Measurements from ENCODE around the gene DEF6.

The DEF6 gene

DNA sequence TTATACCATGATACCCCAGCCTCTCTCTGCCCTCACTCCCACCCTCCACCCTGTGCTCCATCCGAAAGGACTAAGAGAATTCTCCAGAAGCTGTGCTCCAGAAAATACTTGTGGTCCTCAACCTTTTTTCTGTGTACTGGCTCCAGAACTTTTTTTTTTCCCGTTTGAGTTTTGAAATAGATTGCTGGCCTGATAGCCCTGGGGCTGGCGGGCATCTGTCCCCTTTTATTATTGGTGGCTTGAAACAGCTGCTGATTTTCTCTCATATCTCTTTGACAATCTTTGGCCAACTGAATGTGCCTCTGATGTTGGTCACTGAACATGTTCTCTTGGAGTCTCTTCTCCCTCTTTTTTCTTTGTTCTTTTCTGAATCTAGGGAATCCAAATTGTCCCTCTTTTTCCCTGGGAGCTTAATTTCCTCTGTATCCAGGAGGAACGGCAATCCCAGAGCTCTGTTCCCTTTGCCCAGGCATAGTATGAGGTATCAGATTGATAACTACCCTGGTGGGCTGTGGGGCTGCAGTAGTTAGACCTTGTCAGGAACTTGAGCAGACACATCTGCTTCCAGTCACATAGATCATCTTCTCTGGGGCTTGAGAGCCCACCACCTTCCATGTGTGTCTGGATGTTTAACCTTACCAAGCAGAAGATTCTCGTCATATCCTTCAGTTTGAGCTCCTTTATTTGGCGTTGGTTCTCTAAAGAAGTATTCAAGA lies 46.4 kb downstream of the DEF6 start:
- ATAC-seq, result no peak

GRCh38 chr6:35351422-35351821 lies 53.8 kb downstream of the DEF6 start:
- DNase-seq (no peak), ATAC-seq (no peak)

More for the DNA sequence above, 46.4 kb downstream of the DEF6 start:
- no peak for DNase-seq

DNA sequence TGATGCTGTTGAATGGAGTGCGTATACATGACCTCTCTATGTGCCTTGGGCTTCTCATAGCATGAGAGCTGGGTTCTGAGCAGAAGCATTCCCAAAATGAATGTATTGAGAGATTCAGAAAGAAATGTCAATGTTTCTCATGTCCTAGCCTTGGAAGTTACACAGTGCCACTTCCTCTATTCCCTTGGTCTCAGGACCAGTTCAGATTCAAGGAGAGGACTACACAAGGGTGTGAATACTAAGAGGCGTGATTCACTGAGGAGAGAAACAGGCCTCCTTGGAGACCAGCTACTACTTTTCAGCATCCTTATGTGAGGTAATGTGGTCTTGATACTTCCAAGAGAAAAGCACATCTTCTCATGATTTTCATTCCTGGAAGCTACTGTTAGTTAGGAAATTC lies 55.1 kb downstream of the DEF6 start:
- ATAC-seq, result no peak

GRCh38 chr6:35354361-35355135 lies 56.9 kb downstream of the DEF6 start:
- DNase-seq, result no peak

More for the DNA sequence above, 55.1 kb downstream of the DEF6 start:
- no peak for DNase-seq

GRCh38 chr6:35356391-35356790 lies 58.8 kb downstream of the DEF6 start:
- no peak for DNase-seq

More at GRCh38 chr6:35354361-35355135, 56.9 kb downstream of the DEF6 start:
- ATAC-seq, result no peak

GRCh38 chr6:35357677-35358076 lies 60.1 kb downstream of the DEF6 start:
- ATAC-seq (no peak), DNase-seq (no peak)

More at GRCh38 chr6:35356391-35356790, 58.8 kb downstream of the DEF6 start:
- ATAC-seq, result no peak

- ATAC-seq, result no peak
- no peak for DNase-seq
Observed at GRCh38 chr6:35358086-35358485, 60.5 kb downstream of the DEF6 start.

DNA sequence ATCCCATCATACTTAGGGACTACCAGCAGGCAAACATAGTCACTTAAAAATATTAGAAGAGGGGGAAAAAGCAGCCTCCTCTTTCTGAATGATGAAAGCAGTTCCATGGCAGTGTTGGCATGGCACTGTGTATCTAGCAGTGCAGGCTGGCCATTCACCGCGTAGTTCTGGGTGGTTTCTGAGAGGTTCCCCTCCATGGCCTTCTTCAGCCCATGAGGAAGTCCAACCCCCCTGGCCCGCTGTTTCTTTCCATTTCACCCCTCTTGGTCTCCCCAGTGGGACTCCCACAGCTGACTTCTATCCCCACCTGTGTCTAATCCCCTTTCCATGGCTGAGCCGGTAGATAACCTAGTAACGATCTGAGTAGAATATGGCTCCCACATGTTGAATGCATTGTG lies 61.7 kb downstream of the DEF6 start:
- DNase-seq, result no peak
- ATAC-seq, result no peak

GRCh38 chr6:35359744-35360348 lies 62.2 kb downstream of the DEF6 start:
- DNase-seq (no peak), ATAC-seq (no peak)

DNA sequence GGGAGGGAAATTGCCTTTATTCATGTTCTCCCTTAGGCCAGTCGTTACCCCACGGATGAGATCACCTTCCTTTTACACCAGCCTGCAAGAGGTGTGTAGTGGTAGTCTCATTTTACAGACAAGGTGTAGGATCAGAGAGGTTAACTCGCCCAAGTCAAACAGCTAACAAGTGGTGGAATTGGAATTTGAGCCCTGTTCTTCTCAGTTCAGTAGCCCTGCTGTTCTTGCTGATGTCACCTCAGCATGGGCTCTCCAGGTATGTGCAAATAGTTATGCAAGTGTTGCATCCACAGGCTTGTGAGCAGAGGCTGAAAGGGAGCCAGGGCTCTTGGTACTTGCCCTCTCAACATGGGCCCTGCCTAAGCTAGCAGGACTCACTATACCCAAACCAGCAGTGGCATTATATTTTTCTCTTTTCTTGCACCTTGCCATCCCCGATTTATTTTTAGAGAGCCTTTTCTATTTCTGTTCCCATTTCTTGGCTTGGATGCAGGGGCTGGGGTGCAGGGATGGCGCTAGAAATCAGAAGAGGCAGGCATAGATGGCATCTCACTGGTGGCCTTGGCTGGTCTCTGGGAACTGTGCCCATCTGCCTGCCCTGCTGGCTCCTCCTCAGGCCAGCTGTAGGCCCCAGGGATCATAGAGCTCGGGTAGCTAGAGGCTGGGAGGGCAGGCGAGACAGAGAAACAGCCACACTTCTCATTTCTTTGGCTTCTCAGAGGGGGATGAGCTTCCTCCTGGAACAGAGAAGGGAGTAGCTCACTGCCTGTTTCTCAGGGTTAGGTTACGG lies 62.9 kb downstream of the DEF6 start:
- ATAC-seq (no peak), DNase-seq (no peak)

DNA sequence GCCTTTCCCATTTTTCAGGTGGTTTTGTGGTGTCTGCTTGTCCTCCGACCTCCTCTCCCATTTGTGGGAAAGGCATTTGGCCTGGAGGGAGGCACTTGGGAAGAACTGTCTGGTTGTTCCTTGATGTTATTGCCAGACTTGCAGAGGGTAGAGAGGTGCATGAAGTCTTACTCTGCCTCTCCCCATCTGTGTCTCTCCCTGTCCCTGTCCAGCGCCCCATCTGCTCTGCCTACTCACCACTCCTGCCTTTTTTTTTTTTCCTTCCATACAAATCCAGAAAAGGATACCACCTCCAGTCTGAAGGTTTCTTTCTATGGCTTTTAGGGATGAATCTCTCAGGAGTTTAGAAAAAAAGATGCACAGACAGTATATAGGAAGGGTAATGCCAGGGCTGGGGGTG lies 64.6 kb downstream of the DEF6 start:
- DNase-seq, result no peak
- ATAC-seq, result no peak

- DNase-seq (no peak), ATAC-seq (no peak)
Observed at GRCh38 chr6:35363293-35363750, 65.7 kb downstream of the DEF6 start.

- DNase-seq, result no peak
Observed at GRCh38 chr6:35365594-35366203, 68.1 kb downstream of the DEF6 start.

GRCh38 chr6:35366204-35366596 lies 68.6 kb downstream of the DEF6 start:
- no peak for ATAC-seq

More at GRCh38 chr6:35365594-35366203, 68.1 kb downstream of the DEF6 start:
- no peak for ATAC-seq

DNA sequence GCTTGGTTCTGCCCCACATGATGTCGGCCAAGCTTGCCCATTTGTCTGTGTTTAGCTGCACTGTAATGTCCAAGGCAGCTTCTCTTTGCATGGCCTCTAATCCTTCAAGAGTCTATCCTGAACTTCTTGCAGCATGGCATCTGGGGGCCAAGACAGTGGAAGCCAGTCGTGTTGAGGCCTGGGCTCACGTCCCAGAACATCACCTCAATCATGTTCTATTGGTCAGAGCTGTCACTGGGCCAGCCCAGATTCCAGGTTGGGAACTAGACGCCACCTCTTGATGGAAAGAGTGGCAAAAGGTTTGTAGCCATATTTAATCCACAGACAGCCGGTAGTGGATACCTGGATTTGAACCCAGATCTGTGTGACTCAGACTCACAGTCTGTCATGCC lies 70.0 kb downstream of the DEF6 start:
- no peak for ATAC-seq
- no peak for DNase-seq

More at GRCh38 chr6:35366204-35366596, 68.6 kb downstream of the DEF6 start:
- DNase-seq, result no peak

GRCh38 chr6:35368038-35368887 lies 70.6 kb downstream of the DEF6 start:
- peak; percentile 74 for ATAC-seq
- DNase-seq, result peak; percentile 43

DNA sequence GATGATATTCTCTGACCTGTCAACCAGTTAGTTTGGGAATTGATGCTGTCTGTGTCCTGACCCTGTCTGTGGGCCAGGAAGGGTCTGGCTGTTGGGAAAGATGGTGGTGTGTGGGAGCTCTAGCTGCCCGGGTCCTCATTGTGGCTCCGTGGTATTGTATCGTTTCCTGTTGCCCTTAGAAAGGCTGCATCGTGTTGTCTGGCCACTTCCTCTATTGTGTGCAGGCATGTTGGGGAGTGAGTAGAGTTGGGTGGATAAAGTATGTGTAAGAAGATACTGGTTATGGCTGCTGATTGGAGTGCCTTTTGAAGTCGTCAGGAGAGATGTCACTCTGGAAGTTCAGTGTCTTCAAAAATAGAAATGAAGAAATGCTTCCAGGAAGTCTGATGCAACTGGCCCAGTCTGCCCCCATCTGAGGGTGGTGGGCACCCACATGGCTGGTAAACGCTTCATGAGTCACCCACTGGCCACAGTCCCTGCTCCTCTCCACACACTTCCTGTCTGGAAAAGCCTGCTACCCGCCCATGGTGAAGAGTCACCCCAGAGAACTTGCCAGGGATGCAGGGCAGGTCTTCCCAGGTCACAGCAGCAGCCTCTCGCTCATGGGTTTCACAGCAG lies 72.6 kb downstream of the DEF6 start:
- DNase-seq, result peak; percentile 64
- peak; percentile 75 for ATAC-seq

DNA sequence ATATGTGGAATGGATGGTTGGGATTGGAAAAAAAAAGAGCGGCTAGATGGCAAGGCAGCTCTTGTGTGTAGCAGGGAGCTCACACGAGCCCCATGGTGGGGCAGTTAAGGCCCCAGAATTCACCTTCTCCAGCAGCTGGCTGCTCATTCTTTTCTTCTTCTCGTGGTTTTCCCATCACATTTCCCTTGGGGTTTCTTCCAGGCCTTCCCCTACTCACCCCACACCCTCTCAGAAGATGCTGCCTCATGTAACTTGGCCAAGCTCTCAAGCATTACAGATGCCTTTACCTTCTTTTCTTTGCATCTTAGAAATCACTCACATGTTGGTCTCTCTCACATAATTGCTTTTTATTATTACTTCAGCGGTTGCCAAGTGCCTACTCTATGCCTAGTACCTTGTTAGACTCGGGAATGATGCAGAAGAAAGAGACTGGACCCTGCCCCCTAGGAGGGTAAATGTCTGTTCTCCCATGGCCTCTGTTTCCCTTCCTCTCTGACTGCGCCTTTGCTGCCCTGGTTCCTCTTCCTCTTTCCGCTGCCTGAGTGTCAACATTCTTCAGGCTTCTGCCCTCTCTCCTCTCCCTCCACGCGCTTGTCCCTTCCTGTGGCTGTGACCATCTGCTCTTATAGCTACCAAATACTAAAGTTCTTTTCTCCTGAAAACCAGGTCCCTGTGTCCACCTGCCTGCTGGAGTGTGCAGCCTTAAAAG lies 73.3 kb downstream of the DEF6 start:
- no peak for DNase-seq
- ATAC-seq, result no peak

Data from stimulated activated naive CD8-positive, alpha-beta T cell treated with anti-CD3 and anti-CD28 coated beads, Interleukin-15, Interleukin-2, amounts not matched to agents 100 U/mL and 50 U/mL, for 24 hours (primary cell).